ENCODE data around the gene LRRC42. TPM values are rescaled to one million over a fixed set of nuclear protein-coding genes. Genes with fewer than 3 reads are reported as not detected.
"Not testable (repeated sequence)": the region's sequence is repeated elsewhere in the genome, so short reads cannot be mapped to it uniquely, and the experiment has no call there.

LRRC42 gene
- total RNA-seq, 1 experiment from 2014 or later: 50.7 TPM

GRCh38 chr1:53999920-54000319, 53.8 kb downstream of the LRRC42 start:
- no peaks in the 10 kb centered on the region for H3K4me1 ChIP-seq
- H3K4me3 ChIP-seq: no peak overlapping the region
- no peak for DNase-seq
- no peaks in the 10 kb centered on the region for H3K27me3 ChIP-seq
- H3K36me3 ChIP-seq: no peaks in the 10 kb centered on the region
- no peaks in the 10 kb centered on the region for H3K9me3 ChIP-seq (replicated peaks)
- H3K27ac ChIP-seq: no peak overlapping the region

- H3K27ac ChIP-seq: no peak overlapping the region
- H3K27me3 ChIP-seq: no peaks in the 10 kb centered on the region
- H3K36me3 ChIP-seq: no peaks in the 10 kb centered on the region
- no peak overlapping the region for H3K4me3 ChIP-seq
- no peak for DNase-seq
- no peaks in the 10 kb centered on the region for H3K9me3 ChIP-seq (replicated peaks)
- H3K4me1 ChIP-seq: no peaks in the 10 kb centered on the region
Measured at GRCh38 chr1:54001591-54001990, 55.4 kb downstream of the LRRC42 start.

- Histone ChIP-seq H3K9me3 (replicated peaks) (no peaks in the 10 kb centered on the region), H3K27me3 (no peaks in the 10 kb centered on the region), H3K36me3 (no peaks in the 10 kb centered on the region), H3K4me1 (no peaks in the 10 kb centered on the region), H3K27ac (no peak overlapping the region), H3K4me3 (no peak overlapping the region)
- no peak for DNase-seq
Measured at GRCh38 chr1:54002544-54003248, 56.5 kb downstream of the LRRC42 start.

GRCh38 chr1:54003249-54003646, 57.1 kb downstream of the LRRC42 start:
- Histone ChIP-seq H3K27ac (no peak overlapping the region), H3K4me1 (no peaks in the 10 kb centered on the region), H3K27me3 (no peaks in the 10 kb centered on the region), H3K4me3 (no peak overlapping the region), H3K9me3 (replicated peaks) (no peaks in the 10 kb centered on the region), H3K36me3 (no peaks in the 10 kb centered on the region)
- DNase-seq: no peak

GRCh38 chr1:54003750-54004480, 57.8 kb downstream of the LRRC42 start:
- not testable (repeated sequence) for H3K27ac ChIP-seq; DNase-seq; H3K36me3 ChIP-seq; H3K9me3 ChIP-seq (replicated peaks); H3K27me3 ChIP-seq; H3K4me3 ChIP-seq; H3K4me1 ChIP-seq

GRCh38 chr1:54004481-54005049, 58.4 kb downstream of the LRRC42 start:
- no peak for DNase-seq
- Histone ChIP-seq H3K4me3 (no peak overlapping the region), H3K27me3 (no peaks in the 10 kb centered on the region), H3K9me3 (replicated peaks) (no peaks in the 10 kb centered on the region), H3K27ac (no peak overlapping the region), H3K36me3 (no peaks in the 10 kb centered on the region), H3K4me1 (no peaks in the 10 kb centered on the region)

GRCh38 chr1:54006508-54006907, 60.4 kb downstream of the LRRC42 start:
- Histone ChIP-seq H3K9me3 (replicated peaks) (no peaks in the 10 kb centered on the region), H3K4me1 (no peaks in the 10 kb centered on the region), H3K27me3 (no peaks in the 10 kb centered on the region), H3K36me3 (no peaks in the 10 kb centered on the region), H3K27ac (no peak overlapping the region), H3K4me3 (no peak overlapping the region)
- no peak for DNase-seq

- no peaks in the 10 kb centered on the region for H3K4me1 ChIP-seq
- DNase-seq: no peak
- H3K27me3 ChIP-seq: no peaks in the 10 kb centered on the region
Measured at GRCh38 chr1:54007613-54008012, 61.5 kb downstream of the LRRC42 start.

GRCh38 chr1:54008876-54009275, 62.7 kb downstream of the LRRC42 start:
- no peaks in the 10 kb centered on the region for H3K9me3 ChIP-seq (replicated peaks)
- no peaks in the 10 kb centered on the region for H3K4me1 ChIP-seq
- H3K27ac ChIP-seq: no peak overlapping the region
- H3K27me3 ChIP-seq: no peaks in the 10 kb centered on the region
- H3K36me3 ChIP-seq: no peaks in the 10 kb centered on the region
- DNase-seq: no peak
- no peak overlapping the region for H3K4me3 ChIP-seq

More at GRCh38 chr1:54007613-54008012, 61.5 kb downstream of the LRRC42 start:
- no peak overlapping the region for H3K4me3 ChIP-seq
- no peak overlapping the region for H3K27ac ChIP-seq
- no peaks in the 10 kb centered on the region for H3K36me3 ChIP-seq
- no peaks in the 10 kb centered on the region for H3K9me3 ChIP-seq (replicated peaks)

GRCh38 chr1:54009406-54009805, 63.3 kb downstream of the LRRC42 start:
- no peaks in the 10 kb centered on the region for H3K4me1 ChIP-seq
- H3K36me3 ChIP-seq: no peaks in the 10 kb centered on the region
- no peak overlapping the region for H3K27ac ChIP-seq
- H3K9me3 ChIP-seq (replicated peaks): no peaks in the 10 kb centered on the region
- DNase-seq: no peak
- H3K27me3 ChIP-seq: no peaks in the 10 kb centered on the region
- no peak overlapping the region for H3K4me3 ChIP-seq

- H3K4me3 ChIP-seq: no peak overlapping the region
- H3K27ac ChIP-seq: no peak overlapping the region
- H3K4me1 ChIP-seq: no peaks in the 10 kb centered on the region
- DNase-seq: no peak
- H3K36me3 ChIP-seq: no peaks in the 10 kb centered on the region
- no peaks in the 10 kb centered on the region for H3K27me3 ChIP-seq
- H3K9me3 ChIP-seq (replicated peaks): no peaks in the 10 kb centered on the region
Measured at GRCh38 chr1:54010415-54011117, 64.4 kb downstream of the LRRC42 start.

- H3K36me3 ChIP-seq: no peaks in the 10 kb centered on the region
- no peak overlapping the region for H3K4me3 ChIP-seq
- no peak overlapping the region for H3K27ac ChIP-seq
- H3K4me1 ChIP-seq: no peaks in the 10 kb centered on the region
- H3K27me3 ChIP-seq: no peaks in the 10 kb centered on the region
- DNase-seq: no peak
- no peaks in the 10 kb centered on the region for H3K9me3 ChIP-seq (replicated peaks)
Measured at GRCh38 chr1:54011316-54012007, 65.3 kb downstream of the LRRC42 start.

- no peak overlapping the region for H3K4me3 ChIP-seq
- no peaks in the 10 kb centered on the region for H3K9me3 ChIP-seq (replicated peaks)
- H3K27ac ChIP-seq: no peak overlapping the region
- H3K27me3 ChIP-seq: no peaks in the 10 kb centered on the region
- no peaks in the 10 kb centered on the region for H3K4me1 ChIP-seq
- H3K36me3 ChIP-seq: no peaks in the 10 kb centered on the region
- DNase-seq: no peak
Measured at GRCh38 chr1:54012008-54012325, 65.8 kb downstream of the LRRC42 start.

- no peak for DNase-seq
- Histone ChIP-seq H3K36me3 (no peaks in the 10 kb centered on the region), H3K4me3 (no peak overlapping the region), H3K4me1 (no peaks in the 10 kb centered on the region), H3K27ac (no peak overlapping the region), H3K27me3 (no peaks in the 10 kb centered on the region), H3K9me3 (replicated peaks) (no peaks in the 10 kb centered on the region)
Measured at GRCh38 chr1:54012863-54013262, 66.7 kb downstream of the LRRC42 start.

All from SJCRH30 (cell line).